A549 (cell line): ENCODE measurements around the gene ZMYM5. TPM values are rescaled to one million over a fixed set of nuclear protein-coding genes. Genes with fewer than 3 reads are reported as not detected.

Experiments used
- ATAC-seq, 2 experiments: fragments of 200-7000 bp in 1 of 2; fragments of >200 bp in 1 of 2; cut with Nextera tagmentation in 1 of 2; cut with Tn5 transposase in 1 of 2; 3 replicates each; pipeline versions ENCODE4 v1.8.0 to v1.9.1; 2018 to 2020; ENCODE audit warnings: mild to moderate bottlenecking in 1 of 2, moderate library complexity in 1 of 2
- CTCF ChIA-PET: fragments of 300-600 bp; sonication (Branson Sonifier 250); formaldehyde crosslinking; extraction: SDS; loops from one replicate; lab custom pipeline; 2021; ENCODE audit warnings: antibody characterized with exemption, inconsistent platforms; lab: Yijun Ruan, JAX
- POLR2A ChIA-PET: fragments of 350-600 bp; formaldehyde crosslinking; extraction: SDS; loops from one replicate; lab custom pipeline; 2021; ENCODE audit warnings: antibody characterized with exemption, inconsistent platforms; lab: Yijun Ruan, JAX
- DNase-seq, 2 experiments: peaks; one replicate each; pipeline versions ENCODE4 v3.0.0 to v3.0.0-alpha.2; 2011 to 2016; ENCODE audit warnings: low read depth in 1 of 2, low spot score in 1 of 2
- FAIRE-seq: peaks from 2 replicates; lab custom pipeline; 2011; peaks lifted over from hg19 to GRCh38; lab: Jason Lieb, UNC
- H3K27ac ChIP-seq, 2 experiments: fragments of >200 bp; sonication (Bioruptor Twin); formaldehyde crosslinking; 3 replicates each; pipeline ENCODE4 v1.5.1; 2016 to 2017
- H3K4me1 ChIP-seq: fragments of >200 bp; sonication (Bioruptor Twin); formaldehyde crosslinking; 3 replicates; pipeline ENCODE4 v1.6.1; 2016
- H3K4me2 ChIP-seq: fragments of >200 bp; sonication (Bioruptor Twin); formaldehyde crosslinking; 3 replicates; pipeline ENCODE4 v1.6.1; 2016
- H3K4me3 ChIP-seq: fragments of >200 bp; sonication (Bioruptor Twin); formaldehyde crosslinking; 3 replicates; pipeline ENCODE4 v1.5.1; 2016
- H3K9me3 ChIP-seq: fragments of >200 bp; sonication (Bioruptor Twin); formaldehyde crosslinking; 3 replicates; pipeline ENCODE4 v1.6.1; 2016
- CBX2 ChIP-seq: fragments of 200-600 bp; sonication (generic); IDR thresholded peaks from 2 replicates; pipeline ENCODE4 v1.6.1; 2016; ENCODE audit warnings: low read depth, mild to moderate bottlenecking, borderline replicate concordance
- CEBPB ChIP-seq, 2 experiments: fragments of >200 bp in 1 of 2; sonication (Bioruptor Twin) in 1 of 2; formaldehyde crosslinking in 1 of 2; IDR thresholded peaks; 2 replicates each; pipeline ENCODE4 v1.6.1; 2012 to 2016
- ESRRA ChIP-seq: fragments of 150-350 bp; IDR thresholded peaks from 2 replicates; pipeline ENCODE4 v1.6.1; 2014; ENCODE audit warnings: mild to moderate bottlenecking, low read length, borderline replicate concordance
- FOSB ChIP-seq: fragments of 250-450 bp; sonication (Bioruptor Pico); IDR thresholded peaks from 2 replicates; pipeline ENCODE4 v1.5.0; 2020; ENCODE audit warnings: mild to moderate bottlenecking, moderate library complexity
- FOXS1 ChIP-seq: fragments of 250-450 bp; sonication (Bioruptor Pico); IDR thresholded peaks from 2 replicates; pipeline ENCODE4 v1.5.0; 2020; ENCODE audit warnings: mild to moderate bottlenecking, moderate library complexity
- GATA3 ChIP-seq: IDR thresholded peaks from 2 replicates; pipeline ENCODE4 v1.6.1; 2012; ENCODE audit warnings: borderline replicate concordance
- HOXB5 ChIP-seq: fragments of 250-450 bp; sonication (Bioruptor Pico); IDR thresholded peaks from 2 replicates; pipeline ENCODE4 v1.5.0; 2020; ENCODE audit warnings: mild to moderate bottlenecking, moderate library complexity
- JUNB ChIP-seq: fragments of >200 bp; sonication (Bioruptor Twin); formaldehyde crosslinking; IDR thresholded peaks from 2 replicates; pipeline ENCODE4 v1.6.1; 2016
- KDM5A ChIP-seq: fragments of 200-600 bp; sonication (generic); IDR thresholded peaks from 2 replicates; pipeline ENCODE4 v1.6.1; 2016; ENCODE audit warnings: antibody characterized with exemption, mild to moderate bottlenecking
- MYC ChIP-seq: IDR thresholded peaks from 2 replicates; pipeline ENCODE4 v1.6.1; 2012; ENCODE audit warnings: mild to moderate bottlenecking, inconsistent platforms, low read length, improper control_type of control experiment, borderline replicate concordance
- NFE2L2 ChIP-seq: fragments of 150-350 bp; conservative IDR thresholded peaks from 2 replicates; pipeline ENCODE4 v1.6.1; 2014; ENCODE audit warnings: low read length
- NPAS2 ChIP-seq: fragments of 250-450 bp; sonication (Bioruptor Pico); IDR thresholded peaks from 2 replicates; pipeline ENCODE4 v1.8.0; 2022; ENCODE audit warnings: mild to moderate bottlenecking, moderate library complexity, borderline replicate concordance
- NR3C1 ChIP-seq: fragments of >200 bp; sonication (Bioruptor Twin); formaldehyde crosslinking; IDR thresholded peaks from 3 replicates; pipeline ENCODE4 v1.6.1; 2017
- POLR2A ChIP-seq: IDR thresholded peaks from 2 replicates; pipeline ENCODE4 v1.6.1; 2012; ENCODE audit warnings: mild to moderate bottlenecking, low read length
- POLR2AphosphoS2 ChIP-seq: conservative IDR thresholded peaks from 2 replicates; pipeline ENCODE4 v1.6.1; 2012; ENCODE audit warnings: low read length, improper control_type of control experiment, inconsistent platforms
- RARB ChIP-seq: fragments of 250-450 bp; sonication (Bioruptor Pico); IDR thresholded peaks from 2 replicates; pipeline ENCODE4 v1.8.0; 2021; ENCODE audit warnings: mild to moderate bottlenecking, moderate library complexity
- RCOR1 ChIP-seq: fragments of 150-350 bp; IDR thresholded peaks from 2 replicates; pipeline ENCODE4 v1.6.1; 2014; ENCODE audit warnings: antibody characterized with exemption, low read length, low read depth
- SMC3 ChIP-seq: fragments of >200 bp; sonication (Bioruptor Twin); formaldehyde crosslinking; IDR thresholded peaks from 3 replicates; pipeline ENCODE4 v1.6.1; 2018; ENCODE audit warnings: inconsistent platforms
- TP53 ChIP-seq: fragments of 250-450 bp; sonication (Bioruptor Pico); IDR thresholded peaks from 2 replicates; pipeline ENCODE4 v1.5.0; 2021; ENCODE audit warnings: mild to moderate bottlenecking, moderate library complexity
- ZNF302 ChIP-seq: fragments of 250-450 bp; sonication (Bioruptor Pico); IDR thresholded peaks from 2 replicates; pipeline ENCODE4 v1.9.0; 2021; ENCODE audit warnings: inconsistent platforms, mild to moderate bottlenecking, moderate library complexity
- WGBS: methylation state at CpG from one replicate; pipeline ENCODE4 v1.1.6; 2017; ENCODE audit errors: missing lambda C conversion rate; 5-methylcytosine and 5-hydroxymethylcytosine counted together
- polyA plus RNA-seq, 4 experiments: library from polyadenylated mRNA; depleted of rRNA in 3 of 4; stranded (reverse); fragments of >200 nt; fragmentation: RNase III in 1 of 4; extraction: RNeasy Plus Mini Kit Qiagen cat#74134 plus additional on column Dnase treatment in 1 of 4; gene quantifications; 2 replicates in 3 of 4; 3 replicates in 1 of 4; pipeline ENCODE4 v1.2.3, GENCODE V29; 2011 to 2017
- TF ChIP-seq, protein P1 (sequence below): IDR thresholded peaks from 2 replicates; pipeline ENCODE4 v1.6.1; 2012
- TF ChIP-seq, protein P2 (sequence below): IDR thresholded peaks from 2 replicates; pipeline ENCODE4 v1.6.1; 2012
- TF ChIP-seq, protein P3 (sequence below): fragments of 450-650 bp; IDR thresholded peaks from 2 replicates; pipeline ENCODE4 v1.6.1; 2014; ENCODE audit warnings: antibody characterized with exemption

Gene ZMYM5
- polyA plus RNA-seq, 2 of the 4 experiments (the other 2 are of a cell fraction): 6.1 to 14.3 TPM

DNA sequence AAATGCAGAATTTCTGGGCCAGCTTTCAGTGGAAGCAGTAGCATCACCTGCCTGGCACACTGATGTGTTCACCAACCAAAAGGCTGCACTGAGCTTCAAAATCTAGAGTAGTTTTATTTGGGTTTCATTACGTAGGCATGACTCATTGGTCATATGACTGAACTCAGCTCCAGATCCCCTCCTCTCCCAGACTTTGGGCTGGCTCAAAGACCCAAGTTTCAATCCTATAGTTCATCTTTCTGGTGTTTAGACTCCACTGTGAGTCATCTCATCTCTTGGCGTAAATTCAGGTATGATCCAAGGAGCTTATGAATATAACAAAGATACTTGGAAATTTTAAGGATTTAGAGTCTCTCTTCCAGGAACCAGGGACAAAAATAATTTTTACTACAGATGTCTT lies 17.7 kb downstream of the ZMYM5 start (continued):
- TF ChIP-seq NPAS2 (CRISPR knock-in tag) (no peak), JUNB (no peak; the same call in 1 of the 2 replicates)

DNA sequence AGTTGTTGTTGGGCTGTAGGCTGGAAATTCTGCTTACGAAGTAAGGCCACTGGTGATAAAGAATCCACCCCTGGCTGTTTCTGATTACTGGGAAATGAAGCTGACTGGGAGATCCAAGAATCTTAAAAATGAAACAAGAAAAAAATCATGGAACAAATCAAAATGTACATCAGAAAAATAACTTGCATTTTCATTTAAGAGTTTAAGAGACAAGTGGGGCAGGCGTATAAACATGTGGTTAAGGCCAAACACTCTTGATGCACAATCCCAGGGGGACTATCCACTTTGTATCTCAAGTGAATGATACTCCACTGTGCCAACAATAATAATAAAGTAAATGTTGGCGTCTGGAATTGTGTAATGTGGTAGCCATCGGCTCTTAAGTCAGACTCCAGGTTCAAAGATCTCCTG lies 24.6 kb downstream of the ZMYM5 start:
- ChIA-PET CTCF (interaction anchor here (1.2 kb wide), 1 partner anchor 9 kb away, joined by 3 read pairs; no protein-coding TSS in a partner anchor), POLR2A (no interaction called here)
- FAIRE-seq (no peak), ATAC-seq (no peak), DNase-seq (no peak)
- 66% methylated on average over 4 of the region's 4 CpGs for WGBS
- H3K27ac ChIP-seq: no peak overlapping the region
- no peaks in the 10 kb centered on the region; the same call in 2 of the 3 replicates for H3K4me1 ChIP-seq
- H3K9me3 ChIP-seq: no peaks in the 10 kb centered on the region
- no peak overlapping the region for H3K4me3 ChIP-seq
- TF ChIP-seq CEBPB (IDR thresholded peaks at IDR 0.05) (no peak), NR3C1 (no peak), ZNF302 (no peak), NPAS2 (CRISPR knock-in tag) (no peak), HOXB5 (CRISPR knock-in tag) (no peak), SMC3 (no peak), ESRRA (no peak), POLR2A (no peak), POLR2AphosphoS2 (no peak), TP53 (CRISPR knock-in tag) (no peak), GATA3 (no peak), CBX2 (no peak), MYC (no peak), RARB (no peak), NFE2L2 (no peak), RCOR1 (no peak)
- TF ChIP-seq, protein P1, sequence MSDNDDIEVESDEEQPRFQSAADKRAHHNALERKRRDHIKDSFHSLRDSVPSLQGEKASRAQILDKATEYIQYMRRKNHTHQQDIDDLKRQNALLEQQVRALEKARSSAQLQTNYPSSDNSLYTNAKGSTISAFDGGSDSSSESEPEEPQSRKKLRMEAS: no peak
- TF ChIP-seq, protein P2, sequence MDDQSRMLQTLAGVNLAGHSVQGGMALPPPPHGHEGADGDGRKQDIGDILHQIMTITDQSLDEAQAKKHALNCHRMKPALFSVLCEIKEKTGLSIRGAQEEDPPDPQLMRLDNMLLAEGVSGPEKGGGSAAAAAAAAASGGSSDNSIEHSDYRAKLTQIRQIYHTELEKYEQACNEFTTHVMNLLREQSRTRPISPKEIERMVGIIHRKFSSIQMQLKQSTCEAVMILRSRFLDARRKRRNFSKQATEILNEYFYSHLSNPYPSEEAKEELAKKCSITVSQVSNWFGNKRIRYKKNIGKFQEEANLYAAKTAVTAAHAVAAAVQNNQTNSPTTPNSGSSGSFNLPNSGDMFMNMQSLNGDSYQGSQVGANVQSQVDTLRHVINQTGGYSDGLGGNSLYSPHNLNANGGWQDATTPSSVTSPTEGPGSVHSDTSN: no peak
- TF ChIP-seq, protein P3, sequence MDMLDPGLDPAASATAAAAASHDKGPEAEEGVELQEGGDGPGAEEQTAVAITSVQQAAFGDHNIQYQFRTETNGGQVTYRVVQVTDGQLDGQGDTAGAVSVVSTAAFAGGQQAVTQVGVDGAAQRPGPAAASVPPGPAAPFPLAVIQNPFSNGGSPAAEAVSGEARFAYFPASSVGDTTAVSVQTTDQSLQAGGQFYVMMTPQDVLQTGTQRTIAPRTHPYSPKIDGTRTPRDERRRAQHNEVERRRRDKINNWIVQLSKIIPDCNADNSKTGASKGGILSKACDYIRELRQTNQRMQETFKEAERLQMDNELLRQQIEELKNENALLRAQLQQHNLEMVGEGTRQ: no peak
- no peak overlapping the region for H3K4me2 ChIP-seq

DNA sequence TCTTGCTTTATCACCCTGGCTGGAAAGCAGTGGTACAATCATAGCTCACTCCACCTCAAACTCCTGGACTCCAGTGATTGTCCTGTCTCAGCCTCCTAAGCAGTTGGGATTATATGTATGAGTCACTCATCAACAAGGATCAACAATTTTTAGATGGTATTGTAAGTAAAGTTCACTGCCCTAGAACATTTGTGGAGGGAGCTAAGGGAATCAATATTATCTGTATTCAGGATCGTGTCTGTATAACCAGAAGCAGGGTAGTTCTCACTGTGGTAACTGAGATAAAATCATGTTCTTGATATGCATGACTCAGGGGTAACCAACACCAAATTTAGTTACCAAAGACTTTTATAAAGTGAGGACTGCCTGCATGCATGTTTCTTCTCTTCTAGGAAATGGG lies 27.0 kb downstream of the ZMYM5 start:
- ATAC-seq (no peak), FAIRE-seq (no peak), DNase-seq (no peak)
- no peak overlapping the region for H3K27ac ChIP-seq
- H3K4me1 ChIP-seq: no peaks in the 10 kb centered on the region; the same call in 2 of the 3 replicates
- TF ChIP-seq KDM5A: no peak
- TF ChIP-seq FOSB (CRISPR knock-in tag): no peak
- TF ChIP-seq NPAS2 (CRISPR knock-in tag): no peak
- no peak for TF ChIP-seq RCOR1
- no peak for TF ChIP-seq NR3C1
- no peak for TF ChIP-seq HOXB5 (CRISPR knock-in tag)
- TF ChIP-seq ESRRA: no peak
- 100% methylated on average over 1 of the region's 1 CpG for WGBS
- POLR2A ChIA-PET: no interaction called here
- H3K4me3 ChIP-seq: no peak overlapping the region
- H3K9me3 ChIP-seq: no peaks in the 10 kb centered on the region
- CTCF ChIA-PET: no interaction called here
- H3K4me2 ChIP-seq: no peak overlapping the region

DNA sequence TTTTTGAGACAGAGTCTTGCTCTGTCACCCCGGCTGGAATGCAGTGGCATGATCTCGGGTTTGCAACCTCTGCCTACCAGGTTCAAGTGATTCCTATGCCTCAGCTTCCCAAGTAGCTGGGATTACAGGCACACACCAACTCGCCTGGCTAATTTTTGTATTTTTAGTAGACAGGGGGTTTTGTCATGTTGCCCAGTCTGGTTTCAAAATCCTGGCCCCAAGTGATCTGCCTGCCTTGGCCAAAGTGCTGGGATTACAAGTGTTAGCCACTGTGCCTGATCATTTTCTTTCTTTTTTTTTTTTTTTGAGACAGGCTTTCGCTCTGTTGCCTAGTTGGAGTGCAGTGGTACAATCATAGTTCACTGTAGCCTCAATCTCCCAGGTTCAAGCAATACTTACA lies 28.7 kb downstream of the ZMYM5 start:
- H3K4me2 ChIP-seq: no peak overlapping the region
- ChIA-PET CTCF (no interaction called here), POLR2A (no interaction called here)
- TF ChIP-seq CEBPB (IDR thresholded peaks at IDR 0.05) (no peak), HOXB5 (CRISPR knock-in tag) (no peak), FOXS1 (no peak), KDM5A (no peak)
- FAIRE-seq (no peak), DNase-seq (no peak), ATAC-seq (no peak)
- H3K27ac ChIP-seq: no peak overlapping the region
- no peak overlapping the region for H3K4me3 ChIP-seq
- no peaks in the 10 kb centered on the region; the same call in 2 of the 3 replicates for H3K4me1 ChIP-seq
- 95% methylated on average over 4 of the region's 4 CpGs for WGBS
- no peaks in the 10 kb centered on the region for H3K9me3 ChIP-seq
